Vagina (tissue), 2 donors: ENCODE data around the gene ZNF446.

ENCODE experiments used
- CTCF ChIP-seq, 3 experiments: fragments of 450-650 bp in 2 of 3; fragments of 200-600 bp in 1 of 3; sonication (generic) in 1 of 3; IDR thresholded peaks; one replicate each; pipeline ENCODE4 v1.5.1; 2017 to 2019; ENCODE audit warnings: antibody characterized with exemption in 3 of 3, mild to moderate bottlenecking in 2 of 3, moderate library complexity in 2 of 3
- POLR2A ChIP-seq, 2 donors: fragments of 450-650 bp; IDR thresholded peaks; one replicate each; pipeline ENCODE4 v1.6.1; 2017; ENCODE audit warnings: antibody characterized with exemption in 2 of 2, mild to moderate bottlenecking in 2 of 2, moderate library complexity in 2 of 2

DNA sequence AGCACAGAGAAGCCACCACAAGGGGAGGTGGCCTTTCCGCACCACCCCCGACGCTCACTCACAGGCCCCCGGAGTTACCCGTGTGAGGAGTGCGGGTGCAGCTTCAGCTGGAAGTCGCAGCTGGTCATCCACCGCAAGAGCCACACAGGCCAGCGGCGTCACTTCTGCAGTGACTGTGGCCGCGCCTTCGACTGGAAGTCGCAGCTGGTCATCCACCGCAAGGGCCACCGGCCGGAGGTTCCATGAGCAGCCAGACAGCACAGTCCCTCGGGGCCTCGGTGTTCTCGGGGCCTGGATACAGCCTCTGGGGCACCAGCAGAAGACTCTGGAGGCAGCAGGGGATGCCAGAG lies 4.3 kb downstream of the ZNF446 start:
- no peak for TF ChIP-seq CTCF (IDR thresholded peaks at IDR 0.05)
- TF ChIP-seq POLR2A (IDR thresholded peaks at IDR 0.05), result no peak
